ENCODE data around the gene DOCK8. TPM values are rescaled to one million over a fixed set of nuclear protein-coding genes. Genes with fewer than 3 reads are reported as not detected.

DOCK8 gene
- total and polyA plus RNA-seq, 2 of the 4 experiments (the other 2 are of a cell fraction) = not detected

DNA sequence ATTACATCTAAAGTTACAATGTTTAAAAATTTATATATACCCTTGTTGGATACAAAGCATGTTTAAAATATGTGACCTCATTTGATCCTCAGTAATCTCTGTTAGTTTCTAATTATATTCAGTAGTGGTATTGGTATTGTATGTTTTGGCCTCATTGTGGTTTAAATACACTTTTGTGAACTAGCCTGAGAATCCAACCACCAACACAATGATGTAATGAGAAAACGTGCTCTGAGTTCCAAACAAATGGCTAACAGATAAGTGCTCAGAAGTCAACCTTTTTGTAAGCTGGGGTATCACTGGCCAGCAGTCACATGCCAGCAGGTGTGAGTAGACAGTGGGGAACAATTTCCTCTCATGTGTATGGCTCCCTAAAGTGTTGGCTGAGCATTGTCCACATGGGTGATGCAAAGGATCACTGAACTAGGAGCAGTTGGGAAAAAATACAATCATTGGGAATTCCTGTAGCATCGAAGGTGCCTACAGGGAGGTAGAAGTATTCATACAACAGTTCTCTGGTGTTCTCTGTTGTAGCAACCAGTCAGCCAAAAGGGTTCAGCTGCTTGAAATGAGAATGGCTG is 56.1 kb downstream of the DOCK8 start:
- Histone ChIP-seq H3K36me3 (ENCODE audit: control insufficient read depth, insufficient read depth, low read length) (no peaks in the 10 kb centered on the region), H4K5ac (ENCODE audit: low read depth, low read length) (no peak overlapping the region), H3K4me1 (ENCODE audit: control insufficient read depth, insufficient read depth, low read length) (no peaks in the 10 kb centered on the region), H3K9me3 (ENCODE audit: control insufficient read depth, insufficient read depth, low read length) (no peaks in the 10 kb centered on the region), H2AFZ (replicated peaks; ENCODE audit: low read length, poor library complexity) (no peak overlapping the region), H2BK15ac (ENCODE audit: low read depth, low read length) (no peak overlapping the region), H2AK5ac (ENCODE audit: low read depth, low read length) (no peak overlapping the region), H3K23ac (ENCODE audit: low read depth, low read length) (no peak overlapping the region), H3K79me1 (ENCODE audit: low read depth in 1 of 2, low read length in 2 of 2) (no peaks in the 10 kb centered on the region), H3K18ac (ENCODE audit: low read depth, low read length) (no peak overlapping the region), H3K27me3 (ENCODE audit: control insufficient read depth, insufficient read depth, low read length) (no peaks in the 10 kb centered on the region), H3K27ac (ENCODE audit: insufficient read depth, low read length) (no peak overlapping the region), H3K4me3 (ENCODE audit: insufficient read depth, low read depth, low read length) (no peak overlapping the region), H3K4me2 (ENCODE audit: low read depth, low read length) (no peak overlapping the region), H4K91ac (ENCODE audit: insufficient read depth, low read depth, low read length) (no peak overlapping the region), H3K4ac (ENCODE audit: low read depth, low read length) (no peak overlapping the region), H3K9me1 (ENCODE audit: insufficient read depth, low read length) (no peaks in the 10 kb centered on the region), H3K14ac (replicated peaks; ENCODE audit: low read depth, low read length) (no peak overlapping the region), H2BK20ac (ENCODE audit: low read depth, low read length) (no peak overlapping the region), H2AK9ac (replicated peaks; ENCODE audit: low read depth, low read length, poor library complexity) (no peak overlapping the region), H4K20me1 (ENCODE audit: insufficient read depth, low read length) (no peaks in the 10 kb centered on the region), H3K9ac (ENCODE audit: low read depth, low read length) (no peak overlapping the region), H2BK5ac (ENCODE audit: low read depth, low read length, poor library complexity, severe bottlenecking) (no peak overlapping the region), H2BK120ac (ENCODE audit: low read depth, low read length) (no peak overlapping the region), H3K56ac (ENCODE audit: extremely low read depth, insufficient read depth, low read length) (no peak overlapping the region), H4K8ac (ENCODE audit: low read depth in 2 of 2, low read length in 2 of 2) (no peak overlapping the region)
- ChIA-PET POLR2A (ENCODE audit: unreplicated experiment) (no interaction called here), CTCF (no interaction called here)
- TF ChIP-seq RFX5 (IDR thresholded peaks at IDR 0.05; ENCODE audit: low read depth, low read length) = no peak
- no peak for TF ChIP-seq USF2 (IDR thresholded peaks at IDR 0.05; ENCODE audit: low read depth, low read length)
- TF ChIP-seq CHD1 (IDR thresholded peaks at IDR 0.05; ENCODE audit: low read depth, low read length) = no peak
- TF ChIP-seq FOS (IDR thresholded peaks at IDR 0.05; ENCODE audit: low read depth, low read length) = no peak
- TF ChIP-seq NFE2L2 (IDR thresholded peaks at IDR 0.05; ENCODE audit: low read depth, low read length) = no peak
- TF ChIP-seq CEBPB (IDR thresholded peaks at IDR 0.05; ENCODE audit: low read depth, low read length) = no peak
- intact Hi-C loops (cut with micrococcal nuclease) (no loop called here), dilution Hi-C loops (cut with HindIII; ENCODE audit: low sequenced_read_pairs, unreplicated experiment) (no loop called here), in situ Hi-C loops (cut with MboI; ENCODE audit: low sequenced_read_pairs) (no loop called here)
- DNase-seq (no peak), ATAC-seq (ENCODE audit: low read depth) (no peak)
- WGBS, 2 experiments (ENCODE audit: extremely low coverage in 2 of 2, insufficient read length in 1 of 2) = no CpG with 5 or more reads among the region's 2 CpGs
- BruUV-seq (replicated peaks) = no TSS peak
